HG02763 (cell line): Measurements from ENCODE around the gene TKTL1.
A peak's percentile ranks its signal among the peaks of the same experiment; 100 is the strongest.
"Not testable (repeated sequence)": the region's sequence is repeated elsewhere in the genome, so short reads cannot be mapped to it uniquely, and the experiment has no call there.

ENCODE experiments used
- ATAC-seq: cut with Tn5 transposase; IDR thresholded peaks from one replicate; pipeline ENCODE4 v1.9.1; 2021; ENCODE audit warnings: mild to moderate bottlenecking, moderate library complexity; ENCODE audit not compliant: unreplicated experiment

TKTL1 gene

GRCh38 chrX:154295664-154296310, at the start of gene TKTL1:
TKTL1 (plus strand) TSS chrX:154295795; CDS start chrX:154295860, 65 bp downstream.
- ATAC-seq, result no peak

- ATAC-seq, result not testable (repeated sequence)
These were observed 48.1 kb upstream of the TKTL1 start for GRCh38 chrX:154247377-154248045.

GRCh38 chrX:154248076-154248475, 47.5 kb upstream of the TKTL1 start:
- not testable (repeated sequence) for ATAC-seq

- not testable (repeated sequence) for ATAC-seq
These were observed 38.3 kb upstream of the TKTL1 start, which contains the start of gene OPN1MW3 for GRCh38 chrX:154257282-154257681. OPN1MW3 (plus strand) TSS chrX:154257582; CDS start chrX:154257620, 38 bp downstream.

GRCh38 chrX:154258711-154259110, 36.9 kb upstream of the TKTL1 start:
- not testable (repeated sequence) for ATAC-seq

GRCh38 chrX:154263072-154263471, 32.5 kb upstream of the TKTL1 start:
- ATAC-seq, result not testable (repeated sequence)

GRCh38 chrX:154269245-154269644, 26.4 kb upstream of the TKTL1 start:
- not testable (repeated sequence) for ATAC-seq

GRCh38 chrX:154284489-154285338, 10.9 kb upstream of the TKTL1 start:
- peak; percentile 53 for ATAC-seq

GRCh38 chrX:154286406-154286805, 9.2 kb upstream of the TKTL1 start:
- ATAC-seq, result not testable (repeated sequence)

GRCh38 chrX:154294791-154295574, 612 bp upstream of the TKTL1 start, which contains the start of gene TEX28:
TEX28 (minus strand) TSS chrX:154295124; CDS start chrX:154292117, 3,007 bp downstream.
- ATAC-seq, result no peak

- ATAC-seq, result no peak
These were observed 1.1 kb downstream of the TKTL1 start for GRCh38 chrX:154296731-154297130.

GRCh38 chrX:154298312-154298711, 2.7 kb downstream of the TKTL1 start:
- no peak for ATAC-seq

GRCh38 chrX:154300816-154301215, 5.2 kb downstream of the TKTL1 start:
- ATAC-seq, result no peak

- not testable (repeated sequence) for ATAC-seq
These were observed 7.4 kb downstream of the TKTL1 start for GRCh38 chrX:154302998-154303397.

- no peak for ATAC-seq
These were observed 7.9 kb downstream of the TKTL1 start for GRCh38 chrX:154303476-154303875.

GRCh38 chrX:154304846-154305245, 9.3 kb downstream of the TKTL1 start:
- no peak for ATAC-seq

GRCh38 chrX:154305541-154306205, 10.1 kb downstream of the TKTL1 start:
- ATAC-seq, result no peak

GRCh38 chrX:154307202-154307601, 11.6 kb downstream of the TKTL1 start:
- no peak for ATAC-seq

- ATAC-seq, result no peak
These were observed 12.7 kb downstream of the TKTL1 start for GRCh38 chrX:154308108-154308946.
